KBM-7 (cell line): ENCODE data around the gene RGS12.

Experiments
- DNase-seq: peaks from one replicate; pipeline ENCODE4 v3.0.0-alpha.2; 2015
- in situ Hi-C: fragments of 300-500 bp; cut with MboI; formaldehyde crosslinking; loops from 2 replicates; pipeline ENCODE4 v1.14.3; 2020; ENCODE audit warnings: low sequenced_read_pairs, low pct_unique_long_range_greater_than_20kb, mixed read lengths

RGS12 gene

GRCh38 chr4:3269991-3270611 lies 22.7 kb upstream of the RGS12 start:
- no peak for DNase-seq
- in situ Hi-C loops, result no loop called here

GRCh38 chr4:3271131-3271530 lies 21.7 kb upstream of the RGS12 start:
- in situ Hi-C loops, result no loop called here
- DNase-seq, result no peak

- no peak for DNase-seq
- in situ Hi-C loops, result no loop called here
These were observed 15.8 kb upstream of the RGS12 start for GRCh38 chr4:3276986-3277385.

GRCh38 chr4:3280466-3280865 lies 12.4 kb upstream of the RGS12 start:
- in situ Hi-C loops, result no loop called here

GRCh38 chr4:3283483-3283882 lies 9.3 kb upstream of the RGS12 start:
- DNase-seq, result no peak
- in situ Hi-C loops, result no loop called here

More at GRCh38 chr4:3280466-3280865, 12.4 kb upstream of the RGS12 start:
- no peak for DNase-seq

- no peak for DNase-seq
- in situ Hi-C loops, result no loop called here
These were observed 8.9 kb upstream of the RGS12 start for GRCh38 chr4:3283916-3284315.

GRCh38 chr4:3284734-3285557 lies 7.9 kb upstream of the RGS12 start:
- in situ Hi-C loops, result no loop called here

GRCh38 chr4:3285558-3286334 lies 7.1 kb upstream of the RGS12 start:
- in situ Hi-C loops, result no loop called here
- no peak for DNase-seq

More at GRCh38 chr4:3284734-3285557, 7.9 kb upstream of the RGS12 start:
- no peak for DNase-seq

GRCh38 chr4:3286335-3287175 lies 6.3 kb upstream of the RGS12 start:
- peak; percentile 47 for DNase-seq
- in situ Hi-C loops, result no loop called here

- no peak for DNase-seq
- in situ Hi-C loops, result no loop called here
These were observed 5.4 kb upstream of the RGS12 start for GRCh38 chr4:3287271-3287971.

- DNase-seq, result no peak
- in situ Hi-C loops, result no loop called here
These were observed 4.8 kb upstream of the RGS12 start for GRCh38 chr4:3287972-3288570.

- in situ Hi-C loops, result no loop called here
- no peak for DNase-seq
These were observed 4.2 kb upstream of the RGS12 start for GRCh38 chr4:3288571-3289094.

- in situ Hi-C loops, result no loop called here
- no peak for DNase-seq
These were observed 2.3 kb upstream of the RGS12 start for GRCh38 chr4:3290476-3290875.

GRCh38 chr4:3290889-3291321 lies 1.9 kb upstream of the RGS12 start:
- DNase-seq, result no peak
- in situ Hi-C loops, result no loop called here

- DNase-seq, result no peak
- in situ Hi-C loops, result no loop called here
These were observed 1.3 kb upstream of the RGS12 start for GRCh38 chr4:3291411-3291968.

- DNase-seq, result peak; percentile 49
- in situ Hi-C loops, result no loop called here
These were observed 751 bp upstream of the RGS12 start for GRCh38 chr4:3291969-3292570.
